ENCODE measurements around the gene GLYATL3.
"Not testable (repeated sequence)": the region's sequence is repeated elsewhere in the genome, so short reads cannot be mapped to it uniquely, and the experiment has no call there.

DNA sequence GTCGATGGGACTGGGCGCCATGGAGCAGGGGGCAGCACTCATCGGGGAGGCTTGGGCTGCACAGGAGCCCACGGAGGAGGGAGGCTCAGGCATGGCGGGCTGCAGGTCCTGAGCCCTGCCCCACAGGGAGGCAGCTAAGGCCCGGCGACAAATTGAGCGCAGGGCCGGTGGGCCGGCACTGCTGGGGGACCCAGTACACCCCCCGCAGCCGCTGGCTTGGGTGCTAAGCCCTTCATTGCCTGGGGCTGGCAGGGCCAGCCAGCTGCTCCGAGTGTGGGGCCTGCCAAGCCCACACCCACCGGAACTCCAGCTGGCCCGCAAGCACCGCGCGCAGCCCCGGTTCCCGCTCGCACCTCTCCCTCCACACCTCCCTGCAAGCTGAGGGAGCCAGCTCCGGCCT, 17.9 kb upstream of the GLYATL3 start:
- TF ChIP-seq, protein P1, sequence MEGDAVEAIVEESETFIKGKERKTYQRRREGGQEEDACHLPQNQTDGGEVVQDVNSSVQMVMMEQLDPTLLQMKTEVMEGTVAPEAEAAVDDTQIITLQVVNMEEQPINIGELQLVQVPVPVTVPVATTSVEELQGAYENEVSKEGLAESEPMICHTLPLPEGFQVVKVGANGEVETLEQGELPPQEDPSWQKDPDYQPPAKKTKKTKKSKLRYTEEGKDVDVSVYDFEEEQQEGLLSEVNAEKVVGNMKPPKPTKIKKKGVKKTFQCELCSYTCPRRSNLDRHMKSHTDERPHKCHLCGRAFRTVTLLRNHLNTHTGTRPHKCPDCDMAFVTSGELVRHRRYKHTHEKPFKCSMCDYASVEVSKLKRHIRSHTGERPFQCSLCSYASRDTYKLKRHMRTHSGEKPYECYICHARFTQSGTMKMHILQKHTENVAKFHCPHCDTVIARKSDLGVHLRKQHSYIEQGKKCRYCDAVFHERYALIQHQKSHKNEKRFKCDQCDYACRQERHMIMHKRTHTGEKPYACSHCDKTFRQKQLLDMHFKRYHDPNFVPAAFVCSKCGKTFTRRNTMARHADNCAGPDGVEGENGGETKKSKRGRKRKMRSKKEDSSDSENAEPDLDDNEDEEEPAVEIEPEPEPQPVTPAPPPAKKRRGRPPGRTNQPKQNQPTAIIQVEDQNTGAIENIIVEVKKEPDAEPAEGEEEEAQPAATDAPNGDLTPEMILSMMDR (optimal IDR thresholded peaks at IDR 0.05 in 1 of 3, IDR thresholded peaks at IDR 0.05 in 1 of 3, conservative IDR thresholded peaks at IDR 0.05 in 1 of 3; ENCODE audit: extremely low read depth in 1 of 3, insufficient read depth in 2 of 3, low read length in 3 of 3), result not testable (repeated sequence)
- TF ChIP-seq EZH2 (IDR thresholded peaks at IDR 0.05; ENCODE audit: low read length), result not testable (repeated sequence)

Measured in keratinocyte (primary cell).